SHP77 treated with DMSO at 0.1 percent for 48 hours (cell line): ENCODE measurements around the gene KLC4.
"Not testable (repeated sequence)": the region's sequence is repeated elsewhere in the genome, so short reads cannot be mapped to it uniquely, and the experiment has no call there.

Experiments
- DNase-seq: peaks from one replicate; lab custom pipeline; 2025; lab: John Stamatoyannopoulos, UW

KLC4 gene

GRCh38 chr6:43070028-43070632, 10.7 kb downstream of the KLC4 start:
- peak; percentile 16 for DNase-seq

GRCh38 chr6:43074847-43075669, 15.6 kb downstream of the KLC4 start:
- no peak for DNase-seq

GRCh38 chr6:43075670-43076463, 16.4 kb downstream of the KLC4 start, which contains the start of gene PTK7:
Gene PTK7, plus strand, starts transcription at chr6:43076314. Its CDS starts 175 bp downstream, at chr6:43076489.
- no peak for DNase-seq

DNA sequence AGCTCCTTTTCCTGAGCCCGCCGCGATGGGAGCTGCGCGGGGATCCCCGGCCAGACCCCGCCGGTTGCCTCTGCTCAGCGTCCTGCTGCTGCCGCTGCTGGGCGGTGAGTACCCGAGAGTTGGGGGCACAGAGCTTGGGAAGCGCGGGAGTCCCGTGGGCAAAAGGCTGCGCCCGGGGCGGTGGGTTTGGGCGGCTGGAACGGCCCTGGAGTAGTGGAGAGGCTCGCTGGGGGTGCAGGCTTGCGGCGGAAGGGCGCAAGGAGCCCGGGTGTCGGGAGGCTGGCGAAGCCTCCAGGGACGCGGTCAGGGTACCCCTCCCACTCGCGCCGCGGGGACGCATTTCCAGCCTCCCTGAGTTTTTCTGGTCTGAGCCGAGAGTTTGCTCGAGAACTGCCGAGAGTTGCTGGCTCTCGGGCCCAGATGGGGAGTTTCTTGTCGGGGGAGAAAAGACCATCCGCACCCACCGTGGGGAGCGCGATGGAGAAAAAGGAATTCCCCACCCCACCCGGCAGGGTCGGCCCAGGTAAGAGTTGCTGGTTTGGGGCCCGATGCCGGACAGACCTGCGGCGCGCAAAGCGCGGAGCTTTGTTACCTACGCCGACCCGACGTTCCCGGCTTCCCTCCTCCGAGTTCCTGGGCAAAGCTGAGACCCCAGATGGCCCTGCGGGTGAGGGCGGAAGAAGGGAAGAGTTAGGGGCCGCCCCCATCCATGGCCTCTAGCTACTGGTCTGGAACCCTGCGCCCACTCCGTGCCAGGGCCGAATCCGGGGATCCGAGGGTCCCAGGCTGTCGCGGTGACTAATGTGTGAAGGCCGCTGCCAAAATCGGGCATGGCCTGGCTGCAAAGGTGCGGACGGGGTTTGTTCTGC, 17.3 kb downstream of the KLC4 start:
- no peak for DNase-seq

GRCh38 chr6:43077333-43077809, 17.9 kb downstream of the KLC4 start:
- DNase-seq = no peak

DNA sequence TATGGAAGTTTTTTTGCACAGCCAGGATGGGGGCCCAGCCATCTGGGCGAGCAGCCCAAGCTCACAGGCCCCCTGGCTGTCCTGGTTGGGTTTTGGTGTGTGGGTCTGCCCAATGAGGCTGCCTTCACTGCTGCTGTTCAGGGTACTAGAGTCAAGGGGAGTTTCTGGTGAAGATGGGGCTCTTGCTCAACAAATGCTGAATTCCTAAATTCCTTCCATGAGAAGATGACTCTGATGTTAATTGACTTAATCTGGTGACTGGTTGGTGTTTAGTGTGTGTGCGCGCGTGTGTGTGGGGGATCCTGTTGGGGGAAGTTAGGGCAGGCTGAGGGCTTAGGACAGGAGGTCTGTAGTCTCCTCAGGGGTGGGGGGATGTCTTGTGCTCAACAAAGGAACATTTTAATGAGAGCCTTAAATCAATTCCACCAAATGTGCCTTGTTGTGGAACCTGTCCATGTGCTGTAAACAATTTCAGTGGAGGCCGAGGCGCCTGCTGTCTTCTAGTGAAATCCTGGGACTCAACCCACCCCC, 18.6 kb downstream of the KLC4 start:
- DNase-seq = no peak

DNA sequence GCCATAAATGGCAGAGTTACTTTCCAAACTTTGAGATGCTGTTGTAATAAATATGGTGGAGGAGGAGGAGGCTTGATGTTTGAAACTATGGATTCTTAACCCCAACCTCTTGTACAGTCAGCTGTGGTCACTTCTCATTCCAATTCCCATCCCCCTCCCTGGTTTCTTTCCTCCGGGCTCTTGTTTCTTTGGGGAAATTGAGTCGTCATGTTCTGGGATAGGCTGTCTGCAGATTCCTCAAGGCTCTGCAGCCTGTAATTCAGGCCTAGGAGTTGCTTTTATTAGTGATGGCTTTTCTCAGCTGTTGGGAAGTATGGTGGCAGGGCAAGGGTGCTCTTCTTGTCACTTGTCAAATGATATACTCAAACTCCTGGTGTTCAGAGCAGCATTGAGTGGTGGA, 19.3 kb downstream of the KLC4 start:
- DNase-seq = no peak

- no peak for DNase-seq
Measured at GRCh38 chr6:43081043-43081442, 21.6 kb downstream of the KLC4 start.

DNA sequence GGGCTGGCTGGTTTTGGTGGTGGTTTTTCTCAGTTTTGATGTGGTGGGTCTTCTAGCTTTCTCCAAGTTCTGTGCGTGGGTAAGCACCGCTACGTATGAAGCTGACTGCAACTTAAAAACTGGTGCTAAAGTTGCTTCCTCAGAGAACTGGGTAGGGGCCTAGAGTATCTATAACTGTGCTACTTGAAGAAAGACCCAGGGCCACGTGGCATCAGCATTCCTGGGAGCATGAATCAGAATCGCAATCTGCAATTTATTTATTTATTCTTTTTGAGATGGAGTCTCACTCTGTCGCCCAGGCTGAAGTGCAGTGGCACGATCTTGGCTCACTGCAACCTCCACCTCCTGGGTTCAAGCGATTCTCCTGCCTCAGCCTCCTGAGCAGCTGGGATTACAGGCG, 22.5 kb downstream of the KLC4 start:
- not testable (repeated sequence) for DNase-seq

DNA sequence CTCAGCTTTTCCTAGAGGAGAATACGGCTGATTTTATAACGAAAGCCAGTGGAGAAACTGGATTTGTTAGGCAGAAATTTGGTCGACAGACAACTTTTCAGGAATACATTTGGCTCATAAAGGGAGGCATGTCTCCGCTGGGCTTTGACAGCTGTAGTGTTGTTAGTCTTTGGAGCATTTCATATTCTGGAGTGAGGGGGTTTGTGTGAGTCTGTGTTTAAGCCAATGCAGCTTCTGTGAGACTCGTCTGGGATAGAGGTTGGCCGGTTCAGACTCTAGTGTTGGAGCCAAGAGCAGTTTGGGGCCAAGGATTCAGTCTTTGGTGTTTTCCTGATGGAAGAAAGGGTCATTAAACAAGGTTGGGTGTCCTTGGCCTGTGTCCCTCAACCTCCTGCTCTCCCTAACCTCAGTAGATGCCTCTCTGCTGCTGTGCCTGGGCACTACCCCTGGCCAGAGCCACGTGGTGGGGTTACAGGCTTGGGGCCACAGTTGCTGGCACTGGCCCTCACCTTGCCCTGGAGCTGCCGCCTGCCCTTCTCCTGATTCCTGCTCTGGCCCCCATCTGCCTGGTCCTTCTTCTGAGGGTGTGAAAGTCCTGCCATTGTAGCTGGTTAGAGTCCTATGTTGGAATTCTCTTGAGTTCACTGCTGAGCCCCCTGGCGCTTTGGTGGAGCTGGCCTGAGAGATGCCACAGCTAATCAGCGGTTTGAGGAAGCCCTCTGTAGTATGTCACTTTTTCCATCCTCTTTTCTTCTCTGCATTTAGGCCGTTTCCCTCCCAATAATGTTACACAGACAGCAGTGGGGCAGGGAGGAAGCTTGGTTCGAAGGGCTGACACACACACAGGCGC, 23.6 kb downstream of the KLC4 start:
- DNase-seq = no peak

DNA sequence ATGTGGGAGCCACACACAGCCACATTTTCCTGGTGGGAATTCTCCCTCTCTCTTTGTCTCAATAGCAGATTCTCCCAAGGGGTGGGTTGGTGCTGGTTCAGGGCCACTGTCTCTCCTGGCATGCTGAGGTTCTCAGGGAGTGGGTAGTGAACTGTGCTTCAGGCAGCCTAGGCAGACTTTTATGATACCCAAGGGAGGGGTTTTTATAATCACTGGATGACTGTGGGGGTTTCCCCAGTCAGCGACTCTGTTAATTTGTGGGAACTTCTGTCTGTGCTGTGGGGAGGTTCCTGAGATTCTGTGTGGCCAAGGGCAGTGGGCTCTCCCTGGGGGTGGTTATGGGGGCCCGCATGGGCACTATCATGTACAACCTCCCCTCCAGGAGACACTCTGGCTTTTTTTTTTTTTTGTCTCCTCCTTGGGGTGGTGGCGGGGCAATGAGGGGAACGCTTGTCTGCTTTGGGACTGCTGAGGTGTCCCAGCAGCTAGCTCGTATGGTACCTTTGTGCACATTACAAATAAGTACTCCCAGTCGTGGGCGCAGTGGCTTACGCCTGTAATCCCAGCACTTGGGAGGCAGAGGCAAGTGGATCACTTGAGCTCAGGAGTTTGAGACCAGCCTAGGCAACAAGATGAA, 26.7 kb downstream of the KLC4 start:
- DNase-seq = no peak

DNA sequence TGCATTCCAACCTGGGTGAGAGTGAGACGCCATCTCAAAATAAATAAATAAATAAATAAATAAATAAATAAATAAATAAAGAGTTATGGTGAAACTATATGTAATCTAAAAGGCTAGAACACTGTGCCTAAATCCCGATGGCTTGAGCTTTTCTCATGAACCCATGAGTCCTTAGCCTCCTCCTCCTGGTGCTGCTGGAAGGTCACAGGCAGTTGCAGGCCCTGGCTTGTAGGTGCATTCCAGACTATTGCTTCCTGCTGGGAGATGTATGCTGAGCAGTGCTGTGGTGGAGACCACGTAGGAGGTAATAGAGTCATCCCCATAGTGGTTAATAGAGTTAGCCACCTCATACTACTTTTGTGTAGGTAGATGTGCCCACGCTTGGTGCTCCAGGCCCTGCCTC, 29.2 kb downstream of the KLC4 start:
- no peak for DNase-seq

GRCh38 chr6:43089467-43089866, 30.0 kb downstream of the KLC4 start:
- DNase-seq = no peak

- no peak for DNase-seq
Measured at GRCh38 chr6:43089874-43090558, 30.6 kb downstream of the KLC4 start.

DNA sequence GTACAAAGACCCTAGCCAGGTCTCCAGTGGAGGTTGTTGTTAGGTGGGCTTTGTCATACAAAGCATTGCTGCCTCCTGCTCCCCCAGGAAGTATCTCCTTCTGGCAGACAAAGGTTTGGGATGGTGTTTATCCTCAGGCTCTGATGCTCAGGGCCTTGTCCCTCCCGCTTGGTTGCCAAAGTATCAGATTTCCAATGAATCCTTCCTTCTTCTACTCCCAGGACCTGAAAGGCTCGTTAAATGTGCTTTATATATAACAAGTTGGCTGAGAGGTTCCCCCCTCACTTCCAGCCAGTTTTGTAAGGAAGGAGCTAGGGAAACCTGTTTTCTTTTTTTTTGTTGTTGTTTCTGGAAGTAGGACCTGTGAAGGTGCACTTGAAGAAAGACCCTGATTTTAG, 31.1 kb downstream of the KLC4 start:
- no peak for DNase-seq

DNA sequence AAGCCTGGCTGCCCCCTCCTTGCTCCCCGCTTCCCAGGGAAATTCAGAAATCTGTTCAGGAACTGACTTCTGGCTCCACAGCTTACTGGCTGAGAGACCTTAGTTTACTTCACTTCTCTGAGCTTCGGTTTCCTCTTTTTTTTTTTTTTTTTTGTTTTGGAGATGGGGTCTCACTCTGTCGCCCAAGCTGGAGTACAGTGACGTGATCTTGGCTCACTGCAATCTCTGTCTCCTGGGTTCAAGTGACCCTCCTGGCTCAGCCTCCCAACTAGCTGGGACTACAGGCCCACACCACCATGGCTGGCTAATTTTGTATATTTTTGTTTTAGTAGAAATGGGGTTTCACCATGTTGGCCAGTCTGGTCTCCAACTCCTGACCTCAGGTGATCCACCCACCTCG, 31.6 kb downstream of the KLC4 start:
- no peak for DNase-seq

- DNase-seq = no peak
Measured at GRCh38 chr6:43091436-43091991, 32.1 kb downstream of the KLC4 start.

GRCh38 chr6:43092635-43093034, 33.2 kb downstream of the KLC4 start:
- no peak for DNase-seq
